Sigmoid colon (tissue), 4 donors: ENCODE results near the gene RNASEL.

Experiments used
- CTCF ChIP-seq, 4 experiments: fragments of 450-650 bp in 3 of 4; fragments of 200-600 bp in 1 of 4; IDR thresholded peaks; one replicate each; pipeline ENCODE4 v1.5.1; 2016 to 2019; ENCODE audit warnings: antibody characterized with exemption in 4 of 4, mild to moderate bottlenecking in 3 of 4, moderate library complexity in 2 of 4
- POLR2A ChIP-seq, 2 donors: fragments of 450-650 bp; IDR thresholded peaks; one replicate each; pipeline ENCODE4 v1.6.1; 2016; ENCODE audit warnings: antibody characterized with exemption in 2 of 2, mild to moderate bottlenecking in 2 of 2, moderate library complexity in 2 of 2
- POLR2AphosphoS5 ChIP-seq, 4 donors: sonication (generic); formaldehyde crosslinking; IDR thresholded peaks; one replicate each; pipeline ENCODE4 v1.6.1; 2017; ENCODE audit warnings: antibody characterized with exemption in 4 of 4

- TF ChIP-seq POLR2A (IDR thresholded peaks at IDR 0.05) (no peak), CTCF (IDR thresholded peaks at IDR 0.05) (no peak), POLR2AphosphoS5 (IDR thresholded peaks at IDR 0.05) (no peak)
These were observed 18.5 kb downstream of the RNASEL start for GRCh38 chr1:182570611-182570970.
